GM19452 (cell line): ENCODE results near the gene KATNAL2.
A peak's percentile ranks its signal among the peaks of the same experiment; 100 is the strongest.

Source experiments
- ATAC-seq: cut with Tn5 transposase; IDR thresholded peaks from one replicate; pipeline ENCODE4 v1.9.1; 2021; ENCODE audit not compliant: unreplicated experiment

KATNAL2 gene

GRCh38 chr18:47109720-47110119, 192.3 kb downstream of the KATNAL2 start:
- ATAC-seq, result no peak

GRCh38 chr18:47110492-47111274, 193.3 kb downstream of the KATNAL2 start:
- no peak for ATAC-seq

GRCh38 chr18:47113796-47114540, 196.6 kb downstream of the KATNAL2 start:
- ATAC-seq, result no peak

GRCh38 chr18:47115205-47115604, 197.8 kb downstream of the KATNAL2 start:
- ATAC-seq, result no peak

GRCh38 chr18:47118981-47119380, 201.6 kb downstream of the KATNAL2 start:
- no peak for ATAC-seq

GRCh38 chr18:47120428-47120827, 203.0 kb downstream of the KATNAL2 start:
- ATAC-seq, result peak; percentile 85

- ATAC-seq, result no peak
Observed at GRCh38 chr18:47121146-47121545, 203.7 kb downstream of the KATNAL2 start.

GRCh38 chr18:47141289-47141688, 223.9 kb downstream of the KATNAL2 start:
- ATAC-seq, result no peak

- ATAC-seq, result no peak
Observed at GRCh38 chr18:47143153-47143552, 225.8 kb downstream of the KATNAL2 start.

- no peak for ATAC-seq
Observed at GRCh38 chr18:47143899-47144485, 226.6 kb downstream of the KATNAL2 start.

- no peak for ATAC-seq
Observed at GRCh38 chr18:47146206-47146605, 228.8 kb downstream of the KATNAL2 start.

GRCh38 chr18:47149457-47150028, 232.1 kb downstream of the KATNAL2 start:
- ATAC-seq, result no peak

- peak; percentile 88 for ATAC-seq
Observed at GRCh38 chr18:47150029-47150823, 232.8 kb downstream of the KATNAL2 start, which contains the start of gene HDHD2. TSS of gene HDHD2 (minus strand) at chr18:47150500. CDS start at chr18:47136439, 14,061 bp downstream.

GRCh38 chr18:47150824-47151366, 233.5 kb downstream of the KATNAL2 start:
- no peak for ATAC-seq

GRCh38 chr18:47151439-47151838, 234.0 kb downstream of the KATNAL2 start:
- ATAC-seq, result no peak
